HCT116 (cell line): ENCODE data around the gene PLCZ1.

Experiments used
- ATF3 ChIP-seq: IDR thresholded peaks from 2 replicates; pipeline ENCODE4 v1.6.1; 2012
- CTCF ChIP-seq, 3 experiments: fragments of 200-600 bp in 1 of 3; sonication (generic) in 1 of 3; IDR thresholded peaks in 2 of 3; conservative IDR thresholded peaks in 1 of 3; 2 replicates each; pipeline ENCODE4 v1.5.1; 2012 to 2017; ENCODE audit warnings: low read depth in 2 of 3, low read length in 2 of 3, antibody characterized with exemption in 1 of 3, borderline replicate concordance in 1 of 3, control low read depth in 1 of 3, mild to moderate bottlenecking in 1 of 3, mixed read lengths in 1 of 3, mixed run types in 1 of 3, moderate library complexity in 1 of 3; ENCODE audit not compliant: insufficient read depth in 1 of 3
- EGR1 ChIP-seq: IDR thresholded peaks from 2 replicates; pipeline ENCODE4 v1.6.1; 2012; ENCODE audit warnings: low read depth
- EZH2 ChIP-seq: fragments of 200-600 bp; sonication (generic); IDR thresholded peaks from 2 replicates; pipeline ENCODE4 v1.6.1; 2017; ENCODE audit warnings: antibody characterized with exemption, mixed run types
- FOSL1 ChIP-seq: IDR thresholded peaks from 2 replicates; pipeline ENCODE4 v1.6.1; 2012; ENCODE audit warnings: low read depth
- POLR2A ChIP-seq: IDR thresholded peaks from 2 replicates; pipeline ENCODE4 v1.7.0; 2011; ENCODE audit warnings: borderline replicate concordance; ENCODE audit not compliant: insufficient read depth, insufficient read length; ENCODE audit errors: extremely low read depth
- POLR2AphosphoS5 ChIP-seq: IDR thresholded peaks from 2 replicates; pipeline ENCODE4 v1.6.1; 2011; ENCODE audit warnings: mild to moderate bottlenecking, low read depth, low read length, moderate library complexity
- YY1 ChIP-seq: IDR thresholded peaks from 2 replicates; pipeline ENCODE4 v1.6.1; 2011; ENCODE audit warnings: low read length, low read depth, moderate library complexity, mild to moderate bottlenecking; ENCODE audit not compliant: insufficient replicate concordance; ENCODE audit errors: extremely low read depth
- ZBTB33 ChIP-seq: IDR thresholded peaks from 2 replicates; pipeline ENCODE4 v1.6.1; 2011; ENCODE audit warnings: mild to moderate bottlenecking, low read length, moderate library complexity; ENCODE audit not compliant: insufficient replicate concordance; ENCODE audit errors: extremely low read depth
- ZNF274 ChIP-seq: fragments of 200-500 bp; sonication (Bioruptor generic); IDR thresholded peaks from 2 replicates; pipeline ENCODE4 v1.6.1; 2014; ENCODE audit warnings: mild to moderate bottlenecking, low read depth, low read length, inconsistent platforms

- TF ChIP-seq ATF3 (no peak), POLR2A (no peak), ZNF274 (no peak), ZBTB33 (no peak), CTCF (IDR thresholded peaks at IDR 0.05 in 2 of 3, conservative IDR thresholded peaks at IDR 0.05 in 1 of 3; ENCODE audit: borderline replicate concordance in 1 of 3, insufficient read depth in 1 of 3, low read depth in 2 of 3, low read length in 2 of 3) (no peak), FOSL1 (no peak), POLR2AphosphoS5 (no peak), YY1 (no peak), EZH2 (no peak), EGR1 (no peak)
Measured at GRCh38 chr12:18718462-18718861, 19.4 kb downstream of the PLCZ1 start.
